Lung (tissue), 12 donors: ENCODE data around the gene TOR4A. TPM values are rescaled to one million over a fixed set of nuclear protein-coding genes. Genes with fewer than 3 reads are reported as not detected.

Experiments
- ATAC-seq: fragments of 200-7000 bp; cut with Tn5 transposase; one replicate; pipeline ENCODE4 v1.9.1; 2020; ENCODE audit warnings: moderate number of reproducible peaks; ENCODE audit not compliant: insufficient read depth, low FRiP score
- DNase-seq, 3 donors: peaks; one replicate each; pipeline ENCODE4 v3.0.0-alpha.2; 2013 to 2017
- H3K27ac ChIP-seq, 2 donors: one replicate each; pipeline ENCODE4 v1.5.1; 2013; ENCODE audit warnings: mild to moderate bottlenecking in 2 of 2, moderate library complexity in 2 of 2, control low read depth in 1 of 2, inconsistent platforms in 1 of 2, low read depth in 1 of 2, low read length in 1 of 2
- H3K27me3 ChIP-seq, 3 donors: one replicate each; pipeline ENCODE4 v1.5.1; 2013; ENCODE audit warnings: low read length in 2 of 3; ENCODE audit not compliant: control insufficient read depth in 3 of 3, insufficient read depth in 3 of 3
- H3K36me3 ChIP-seq, 4 donors: one replicate each; pipeline ENCODE4 v1.5.1; 2013; ENCODE audit warnings: low read length in 4 of 4, mild to moderate bottlenecking in 1 of 4, moderate library complexity in 1 of 4; ENCODE audit not compliant: control insufficient read depth in 4 of 4, insufficient read depth in 4 of 4
- H3K4me1 ChIP-seq, 5 donors: one replicate each; pipeline ENCODE4 v1.5.1; 2013; ENCODE audit warnings: low read length in 5 of 5, mild to moderate bottlenecking in 2 of 5, moderate library complexity in 1 of 5; ENCODE audit not compliant: control insufficient read depth in 5 of 5, insufficient read depth in 5 of 5
- H3K4me3 ChIP-seq: one replicate; pipeline ENCODE4 v1.5.1; 2013; ENCODE audit warnings: mild to moderate bottlenecking, control low read depth, moderate library complexity
- H3K9ac ChIP-seq, 2 donors: one replicate each; pipeline ENCODE4 v1.5.1; 2013; ENCODE audit warnings: low read length in 2 of 2, control low read depth in 1 of 2; ENCODE audit not compliant: insufficient read depth in 1 of 2
- H3K9me3 ChIP-seq, 4 donors: one replicate each; pipeline ENCODE4 v1.5.1; 2013; ENCODE audit warnings: low read length in 3 of 4, mild to moderate bottlenecking in 1 of 4, moderate library complexity in 1 of 4; ENCODE audit not compliant: control insufficient read depth in 4 of 4, insufficient read depth in 3 of 4
- CTCF ChIP-seq: IDR thresholded peaks from 2 replicates; pipeline ENCODE4 v1.5.1; 2012; ENCODE audit warnings: mild to moderate bottlenecking; ENCODE audit errors: control extremely low read depth, extremely low read depth
- WGBS, 2 donors: extraction: QIAGEN DNeasy Blood & Tissue Kit; methylation state at CpG; one replicate each; pipeline ENCODE4 v1.1.7; 2013; 5-methylcytosine and 5-hydroxymethylcytosine counted together
- polyA plus RNA-seq, 2 donors: library from polyadenylated mRNA; stranded (reverse); fragments of 200-250 nt; gene quantifications; one replicate each; pipeline ENCODE4 v1.2.1, GENCODE V29; 2013
- total RNA-seq, 2 donors: library from RNA; depleted of rRNA in 1 of 2; stranded (reverse); fragments of >200 nt in 1 of 2; gene quantifications; one replicate each; pipeline ENCODE4 v1.2.1, GENCODE V29; 2014 to 2021
- donor health status: control.
- donor health status: control.
- donor health status: Bipolar disorder and iron deficiency.
- donor health status: healthy.
- donor health status: DM: yes; HTN: yes; CAD: no.

Gene TOR4A
- total and polyA plus RNA-seq, 4 donors: 9.6 to 42.5 (median 20.7) TPM

- Histone ChIP-seq H3K9ac (no peak overlapping the region), H3K9me3 (no peaks in the 10 kb centered on the region), H3K4me3 (no peak overlapping the region), H3K36me3 (no peaks in the 10 kb centered on the region), H3K27ac (no peak overlapping the region), H3K4me1 (peaks cover 0 to 12% (median 0%) of the 10 kb centered on the region in 5 donors), H3K27me3 (no peaks in the 10 kb centered on the region)
- TF ChIP-seq CTCF: no peak
- no peak for DNase-seq
- 95 to 96% methylated on average over 33 to 37 of the region's 37 CpGs for WGBS, 2 donors
- ATAC-seq: no peak
These were observed 46.2 kb downstream of the TOR4A start for GRCh38 chr9:137323531-137324331.

- WGBS, 2 donors: 94 to 95% methylated on average over 10 of the region's 10 CpGs
- no peak overlapping the region for H3K9ac ChIP-seq
- DNase-seq: no peak
- peaks cover 0 to 11% (median 0%) of the 10 kb centered on the region in 5 donors for H3K4me1 ChIP-seq
- ATAC-seq: no peak
- H3K4me3 ChIP-seq: no peak overlapping the region
- no peak for TF ChIP-seq CTCF
- H3K36me3 ChIP-seq: no peaks in the 10 kb centered on the region
- H3K27me3 ChIP-seq: no peaks in the 10 kb centered on the region
- no peaks in the 10 kb centered on the region for H3K9me3 ChIP-seq
- no peak overlapping the region for H3K27ac ChIP-seq
These were observed 47.6 kb downstream of the TOR4A start for GRCh38 chr9:137325124-137325523.

GRCh38 chr9:137325799-137326198 lies 48.3 kb downstream of the TOR4A start:
- no peak overlapping the region for H3K9ac ChIP-seq
- no peak overlapping the region for H3K27ac ChIP-seq
- WGBS, 2 donors: 93 to 97% methylated on average over 12 of the region's 12 CpGs
- H3K9me3 ChIP-seq: no peaks in the 10 kb centered on the region
- no peaks in the 10 kb centered on the region for H3K27me3 ChIP-seq
- DNase-seq (no peak), ATAC-seq (no peak)
- no peak overlapping the region for H3K4me3 ChIP-seq
- no peak for TF ChIP-seq CTCF
- peaks cover 0 to 4% (median 0%) of the 10 kb centered on the region in 5 donors for H3K4me1 ChIP-seq
- H3K36me3 ChIP-seq: no peaks in the 10 kb centered on the region
